Measurements from ENCODE around the gene MSX1. TPM values are rescaled to one million over a fixed set of nuclear protein-coding genes. Genes with fewer than 3 reads are reported as not detected.

MSX1 gene
- total and polyA plus RNA-seq, 2 of the 13 experiments (the other 11 are each of a cell fraction or from before 2014, with no cell fraction given) = 12.1 to 14.9 TPM

GRCh38 chr4:4849106-4849505, 10.4 kb upstream of the MSX1 start:
- TF ChIP-seq SRY (CRISPR knock-in tag; IDR thresholded peaks at IDR 0.05) (no peak), HOMEZ (CRISPR knock-in tag; IDR thresholded peaks at IDR 0.05; ENCODE audit: low read depth) (no peak), POLR2G (IDR thresholded peaks at IDR 0.05; ENCODE audit: low read depth, low read length) (no peak), STAT5B (CRISPR knock-in tag; IDR thresholded peaks at IDR 0.05) (no peak), EHMT2 (IDR thresholded peaks at IDR 0.05; ENCODE audit: borderline replicate concordance, low read depth, low read length) (no peak), PCBP2 (optimal IDR thresholded peaks at IDR 0.05; ENCODE audit: low read depth, low read length, poor library complexity, severe bottlenecking) (no peak), FOXJ3 (CRISPR knock-in tag; IDR thresholded peaks at IDR 0.05; ENCODE audit: borderline replicate concordance) (no peak), ZNF317 (CRISPR knock-in tag; IDR thresholded peaks at IDR 0.05) (no peak)
- Histone ChIP-seq H3K4me2 (ENCODE audit: low read depth, low read length) (no peak overlapping the region), H3K27me3 (ENCODE audit: control insufficient read depth in 1 of 2, insufficient read depth in 2 of 2, low read length in 2 of 2) (peaks cover 2 to 5% of the 10 kb centered on the region in 2 experiments; a peak in 1 of 5 replicates), H3K9me3 (ENCODE audit: low read length) (no peaks in the 10 kb centered on the region), H3K4me3 (replicated peaks in 1 of 3; ENCODE audit: insufficient read depth in 1 of 3, low read depth in 2 of 3, low read length in 3 of 3) (no peak overlapping the region), H3K36me3 (replicated peaks in 1 of 2; ENCODE audit: control insufficient read depth in 1 of 2, insufficient read depth in 2 of 2, low read length in 2 of 2) (no peaks in the 10 kb centered on the region), H4K20me1 (ENCODE audit: insufficient read depth, low read length) (no peaks in the 10 kb centered on the region), H2AFZ (ENCODE audit: low read length) (no peak overlapping the region), H3K27ac (ENCODE audit: extremely low read length, insufficient read depth, low read length) (no peak overlapping the region), H3K4me1 (ENCODE audit: insufficient read depth, low read length) (no peaks in the 10 kb centered on the region), H3K9ac (ENCODE audit: insufficient read depth, low read depth, low read length) (no peak overlapping the region), H3K79me2 (ENCODE audit: insufficient read depth, low read length) (no peaks in the 10 kb centered on the region)
- ChIA-PET POLR2A (no interaction called here), CTCF (ENCODE audit: low intra/inter-chr PET ratio, low total read pairs) (no interaction called here)
- in situ Hi-C loops (cut with HindIII; ENCODE audit: extremely low pct_ligation_motif_present, low pct_unique_long_range_greater_than_20kb) = no loop called here
- WGBS (ENCODE audit: low lambda C conversion rate) = 50% methylated on average over 3 of the region's 3 CpGs
- no TSS peak for BruUV-seq (replicated peaks)
- no peak for FAIRE-seq
- no peak for DNase-seq (ENCODE audit: low spot score)
- intact Hi-C loops (cut with micrococcal nuclease; ENCODE audit: unreplicated experiment) = no loop called here
- no peak for ATAC-seq
